ENCODE data around the gene NXN.
"Not testable (repeated sequence)": the region's sequence is repeated elsewhere in the genome, so short reads cannot be mapped to it uniquely, and the experiment has no call there.

Gene NXN

GRCh38 chr17:802901-803881, 176.4 kb downstream of the NXN start:
- DNase-seq (ENCODE audit: low read depth in 3 of 3, low spot score in 1 of 3) = no peak

- DNase-seq (ENCODE audit: low read depth in 3 of 3, low spot score in 1 of 3) = no peak
Observed at GRCh38 chr17:802481-802880, 177.1 kb downstream of the NXN start.

- no peak for DNase-seq (ENCODE audit: low read depth in 3 of 3, low spot score in 1 of 3)
Observed at GRCh38 chr17:801660-802059, 177.9 kb downstream of the NXN start.

- DNase-seq (ENCODE audit: low read depth in 3 of 3, low spot score in 1 of 3) = no peak
Observed at GRCh38 chr17:800446-801242, 178.9 kb downstream of the NXN start.

- no peak for DNase-seq (ENCODE audit: low read depth in 3 of 3, low spot score in 1 of 3)
Observed at GRCh38 chr17:799261-799660, 180.3 kb downstream of the NXN start.

- no peak for DNase-seq (ENCODE audit: low read depth in 3 of 3, low spot score in 1 of 3)
Observed at GRCh38 chr17:798246-798645, 181.3 kb downstream of the NXN start.

- no peak for DNase-seq (ENCODE audit: low read depth in 3 of 3, low spot score in 1 of 3)
Observed at GRCh38 chr17:797236-797840, 182.2 kb downstream of the NXN start.

- no peak for DNase-seq (ENCODE audit: low read depth in 3 of 3, low spot score in 1 of 3)
Observed at GRCh38 chr17:796609-797008, 183.0 kb downstream of the NXN start.

GRCh38 chr17:795721-796120, 183.9 kb downstream of the NXN start:
- no peak for DNase-seq (ENCODE audit: low read depth in 3 of 3, low spot score in 1 of 3)

GRCh38 chr17:795276-795675, 184.3 kb downstream of the NXN start:
- no peak for DNase-seq (ENCODE audit: low read depth in 3 of 3, low spot score in 1 of 3)

GRCh38 chr17:794876-795275, 184.7 kb downstream of the NXN start:
- DNase-seq (ENCODE audit: low read depth in 3 of 3, low spot score in 1 of 3) = peak in 2 of 3 donors; percentile 8 to 14

- no peak for DNase-seq (ENCODE audit: low read depth in 3 of 3, low spot score in 1 of 3)
Observed at GRCh38 chr17:792277-792676, 187.3 kb downstream of the NXN start.

- DNase-seq (ENCODE audit: low read depth in 3 of 3, low spot score in 1 of 3) = no peak
Observed at GRCh38 chr17:791829-792228, 187.7 kb downstream of the NXN start.

GRCh38 chr17:790874-791247, 188.7 kb downstream of the NXN start:
- DNase-seq (ENCODE audit: low read depth in 3 of 3, low spot score in 1 of 3) = not testable (repeated sequence)

GRCh38 chr17:789931-790873, 189.4 kb downstream of the NXN start:
- not testable (repeated sequence) for DNase-seq (ENCODE audit: low read depth in 3 of 3, low spot score in 1 of 3)

GRCh38 chr17:789160-789840, 190.3 kb downstream of the NXN start:
- no peak for DNase-seq (ENCODE audit: low read depth in 3 of 3, low spot score in 1 of 3)

- DNase-seq (ENCODE audit: low read depth in 3 of 3, low spot score in 1 of 3) = no peak
Observed at GRCh38 chr17:788551-788950, 191.0 kb downstream of the NXN start.

GRCh38 chr17:787641-788221, 191.8 kb downstream of the NXN start:
- DNase-seq (ENCODE audit: low read depth in 3 of 3, low spot score in 1 of 3) = no peak

- DNase-seq (ENCODE audit: low read depth in 3 of 3, low spot score in 1 of 3) = not testable (repeated sequence)
Observed at GRCh38 chr17:785901-786300, 193.7 kb downstream of the NXN start.

GRCh38 chr17:784143-784542, 195.4 kb downstream of the NXN start:
- no peak for DNase-seq (ENCODE audit: low read depth in 3 of 3, low spot score in 1 of 3)
